CD1c-positive myeloid dendritic cell (primary cell): ENCODE measurements around the gene ZBTB16.
A peak's percentile ranks its signal among the peaks of the same experiment; 100 is the strongest.

Experiments
- DNase-seq: peaks from one replicate; pipeline ENCODE4 v3.0.0-alpha.2; 2016; ENCODE audit errors: extremely low spot score

The ZBTB16 gene

GRCh38 chr11:114260483-114260882, 201.0 kb downstream of the ZBTB16 start:
- no peak for DNase-seq

- no peak for DNase-seq
These were observed 202.3 kb downstream of the ZBTB16 start for GRCh38 chr11:114261791-114262190.

DNA sequence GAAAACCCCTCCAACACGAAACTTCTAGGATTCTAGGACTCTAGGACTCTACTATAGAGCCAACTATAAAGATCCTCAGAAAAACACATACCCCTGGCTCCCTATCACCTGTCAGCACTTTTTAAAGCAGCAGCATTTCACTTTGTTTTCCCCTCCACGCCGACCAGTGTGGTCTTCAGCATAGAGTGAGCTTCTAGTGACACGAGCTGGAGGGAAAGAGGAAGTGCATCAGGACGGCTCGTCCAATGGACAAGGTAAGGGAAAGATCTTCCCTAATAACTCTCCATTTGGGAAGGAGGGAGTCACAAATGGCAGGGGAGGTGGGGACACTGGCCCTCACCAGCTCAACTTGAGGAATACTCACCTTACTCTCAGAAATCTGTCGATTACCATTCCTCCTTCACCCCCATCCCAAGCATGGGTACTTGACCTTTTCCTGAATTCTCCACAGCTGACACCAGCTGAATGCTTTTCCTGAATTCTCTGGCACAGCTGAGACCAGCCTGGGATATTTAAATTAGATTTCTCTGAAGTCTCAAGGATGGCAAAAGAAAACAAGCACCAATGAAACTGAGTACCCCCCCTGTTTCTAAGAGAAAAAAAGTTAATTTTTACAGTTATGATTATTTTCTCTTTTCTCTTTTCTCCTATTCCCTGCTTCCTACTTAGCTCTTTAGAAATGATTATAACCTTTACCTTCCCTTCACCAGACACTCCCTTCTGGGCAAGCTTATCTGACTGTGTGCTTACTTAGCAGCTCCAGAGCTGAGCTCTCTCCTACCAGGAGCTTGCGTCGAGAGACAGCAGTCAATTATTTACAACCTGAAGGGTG, 203.4 kb downstream of the ZBTB16 start:
- DNase-seq, result peak; percentile 34

GRCh38 chr11:114263513-114264170, 204.1 kb downstream of the ZBTB16 start:
- no peak for DNase-seq

GRCh38 chr11:114264381-114264780, 204.9 kb downstream of the ZBTB16 start:
- DNase-seq, result no peak

DNA sequence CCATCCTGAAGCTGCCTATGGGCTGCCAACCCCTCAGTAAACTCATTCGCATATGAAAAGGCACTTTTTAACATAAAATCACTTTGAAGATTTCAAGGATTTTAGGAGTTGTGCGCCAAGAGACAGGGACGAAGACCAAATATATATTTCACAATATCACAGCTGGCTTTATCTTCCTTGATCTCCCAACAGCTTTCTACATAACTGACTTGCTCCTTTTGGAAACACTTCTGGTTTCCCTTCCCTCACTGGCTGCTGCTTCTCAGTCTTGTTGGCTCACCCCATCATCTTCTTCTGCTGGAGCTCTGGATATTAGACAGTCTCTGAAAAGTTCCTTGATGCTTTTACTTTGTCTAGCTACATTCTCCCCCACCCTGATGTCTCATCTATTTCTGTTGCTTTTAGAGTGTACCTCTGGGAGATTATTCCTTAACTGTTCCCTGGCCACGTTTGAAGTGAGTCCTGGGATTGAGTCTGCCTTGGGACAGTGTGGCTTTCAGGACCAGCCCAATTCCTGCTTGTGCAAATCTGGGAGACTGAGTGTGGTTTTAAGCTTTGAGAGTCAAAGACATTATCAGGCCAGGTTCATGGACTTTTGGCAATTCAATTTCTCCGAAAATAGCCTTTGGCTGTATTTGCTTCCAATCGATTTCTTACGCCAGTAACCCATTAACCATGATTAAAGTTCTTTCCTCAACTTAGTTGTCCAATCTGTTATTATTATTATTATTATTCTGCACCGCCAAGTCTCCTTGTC, 205.8 kb downstream of the ZBTB16 start:
- DNase-seq, result no peak

GRCh38 chr11:114269498-114269897, 210.0 kb downstream of the ZBTB16 start:
- no peak for DNase-seq

GRCh38 chr11:114270531-114271270, 211.2 kb downstream of the ZBTB16 start:
- no peak for DNase-seq

GRCh38 chr11:114271316-114271715, 211.8 kb downstream of the ZBTB16 start:
- no peak for DNase-seq

- DNase-seq, result no peak
These were observed 212.8 kb downstream of the ZBTB16 start for GRCh38 chr11:114272311-114272710.

GRCh38 chr11:114273071-114273470, 213.6 kb downstream of the ZBTB16 start:
- no peak for DNase-seq

- DNase-seq, result no peak
These were observed 214.6 kb downstream of the ZBTB16 start for GRCh38 chr11:114273890-114274635.

GRCh38 chr11:114274637-114275036, 215.1 kb downstream of the ZBTB16 start:
- DNase-seq, result no peak

DNA sequence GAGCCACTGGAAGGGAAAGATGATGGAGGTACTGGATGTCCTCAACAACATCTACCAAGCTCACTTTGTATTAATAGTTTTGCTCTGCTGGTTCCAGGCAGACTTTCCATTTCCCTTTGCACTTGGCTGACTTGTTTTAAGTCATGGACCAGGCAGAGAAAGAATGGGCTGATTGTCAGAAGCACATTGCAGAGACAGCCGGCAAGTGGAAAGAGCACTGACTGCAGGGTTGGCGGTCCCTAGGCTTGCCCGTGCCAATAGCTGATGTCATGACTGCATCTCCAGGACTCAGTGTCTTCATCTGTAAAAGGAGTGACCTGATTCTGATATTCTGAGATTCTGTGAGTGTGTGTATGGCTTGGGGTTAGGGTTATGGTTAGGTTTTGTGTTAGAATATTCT, 215.8 kb downstream of the ZBTB16 start:
- DNase-seq, result no peak

- no peak for DNase-seq
These were observed 216.6 kb downstream of the ZBTB16 start for GRCh38 chr11:114276077-114276476.

DNA sequence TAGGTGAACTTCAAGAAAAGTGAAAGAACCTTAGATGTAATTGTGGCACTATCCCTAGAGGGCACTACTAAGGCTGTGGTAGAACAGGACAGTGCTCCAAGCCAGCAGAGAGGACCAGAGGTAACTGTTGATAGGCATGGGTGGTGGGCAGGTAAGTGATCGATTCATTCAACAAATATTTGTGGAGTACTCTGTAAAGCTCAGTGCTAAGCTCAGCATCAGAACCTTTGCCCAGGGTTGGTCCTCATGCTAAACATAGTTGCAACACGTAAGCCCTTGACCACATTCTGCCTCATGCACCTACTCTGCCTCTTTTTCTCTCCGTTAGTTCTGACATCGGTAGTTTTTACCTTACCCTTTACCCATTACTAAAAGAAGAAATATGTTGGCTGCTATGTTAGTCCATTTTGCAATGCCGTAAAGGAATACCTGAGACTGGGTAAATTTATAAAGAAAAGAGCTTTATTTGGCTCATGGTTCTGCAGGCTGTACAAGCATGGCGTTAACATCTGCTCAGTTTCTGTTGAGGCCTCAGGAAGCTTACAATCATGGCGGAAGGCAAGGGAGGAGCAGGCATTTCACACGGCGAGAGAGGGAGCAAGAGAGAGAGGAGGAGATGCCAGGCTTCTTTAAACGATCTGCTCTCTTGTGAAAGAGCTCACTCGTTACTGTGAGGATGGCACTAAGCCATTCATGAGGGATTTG, 218.3 kb downstream of the ZBTB16 start:
- no peak for DNase-seq

DNA sequence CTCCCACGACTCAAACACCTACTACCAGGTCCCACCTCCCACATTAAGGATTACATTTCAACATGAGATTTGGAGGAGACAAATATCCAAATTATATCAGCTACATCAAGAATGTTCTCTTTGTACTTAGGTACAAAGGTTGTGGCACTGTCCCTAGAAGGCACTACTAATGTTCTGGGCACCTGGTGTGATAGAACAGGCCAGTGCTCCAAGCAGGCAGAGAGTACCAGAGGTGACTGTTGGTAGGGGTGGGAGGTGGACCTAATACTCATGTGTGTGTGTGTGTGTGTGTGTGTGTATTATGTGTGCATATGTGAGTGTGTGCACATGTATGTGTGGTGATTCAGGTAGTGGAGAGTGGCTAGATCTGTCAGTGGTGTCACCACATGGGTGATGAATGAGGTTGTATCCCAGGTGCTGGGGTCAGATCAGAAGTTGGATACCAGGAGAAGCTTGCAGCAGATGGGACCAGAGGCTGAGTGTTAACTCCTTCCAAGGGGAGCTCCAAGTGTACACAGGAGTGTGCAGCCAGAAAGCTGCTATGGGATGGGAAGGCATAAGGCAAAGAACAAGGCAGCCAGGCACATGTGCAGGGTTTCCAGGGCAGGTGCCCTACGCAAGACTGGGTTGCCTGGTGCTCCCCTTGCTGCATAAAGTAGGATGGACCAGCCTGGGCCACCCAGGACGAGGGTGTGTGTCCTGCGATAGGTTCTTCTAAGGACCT, 219.0 kb downstream of the ZBTB16 start:
- DNase-seq, result no peak

DNA sequence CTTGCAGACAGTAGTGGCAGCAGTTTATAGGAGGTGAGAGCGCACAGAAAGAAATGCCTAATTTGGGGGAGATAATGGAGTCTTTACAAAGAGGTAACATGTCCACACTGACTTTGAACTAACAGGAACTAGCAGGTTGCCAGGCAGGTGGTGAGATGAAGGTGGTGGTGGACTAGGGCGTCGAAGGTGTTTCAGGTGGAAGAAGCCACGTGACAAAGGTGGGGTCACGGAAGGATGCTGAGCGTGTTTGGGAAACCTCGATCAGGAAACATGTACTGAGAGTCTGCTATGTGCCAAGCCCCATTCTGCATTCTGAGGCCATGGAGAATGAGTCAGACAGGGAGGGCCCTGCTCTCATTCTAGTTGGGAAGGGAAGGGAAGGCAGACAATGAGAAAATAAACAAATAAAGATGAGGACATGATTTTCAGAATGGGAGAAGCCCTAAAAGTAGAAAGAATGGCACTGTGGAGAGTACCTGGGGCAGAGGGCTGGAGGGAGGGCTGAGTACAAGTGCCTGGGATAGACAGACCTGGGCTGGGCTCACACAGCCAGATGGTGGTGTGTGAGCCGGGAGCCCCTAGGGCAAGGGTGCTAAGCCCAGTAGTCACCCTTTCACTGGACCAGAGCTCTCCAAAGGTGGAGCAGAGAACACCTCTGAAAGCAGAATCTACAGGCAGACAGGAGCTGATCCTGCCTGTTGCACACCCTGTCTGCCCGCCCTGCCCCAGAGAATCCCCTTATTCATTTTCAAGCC, 220.5 kb downstream of the ZBTB16 start:
- no peak for DNase-seq

GRCh38 chr11:114280696-114281095, 221.2 kb downstream of the ZBTB16 start:
- no peak for DNase-seq
